Left lung (tissue), 10 donors: Measurements from ENCODE around the gene TPCN1. TPM values are rescaled to one million over a fixed set of nuclear protein-coding genes. Genes with fewer than 3 reads are reported as not detected.

Source experiments
- ATAC-seq: fragments of 200-7000 bp; cut with Tn5 transposase; one replicate; pipeline ENCODE4 v1.9.1; 2020; ENCODE audit warnings: moderate library complexity
- DNase-seq, 4 donors: peaks; one replicate each; pipeline ENCODE4 v3.0.0-alpha.2; 2013 to 2020
- H3K27ac ChIP-seq, 2 donors: fragments of 200-600 bp; sonication (generic) in 1 of 2; one replicate each; pipeline versions ENCODE4 v1.5.0 to v1.8.0; 2020 to 2021
- H3K27me3 ChIP-seq, 2 donors: fragments of 200-600 bp; sonication (generic) in 1 of 2; one replicate each; pipeline versions ENCODE4 v1.5.0 to v1.8.0; 2020 to 2021
- H3K36me3 ChIP-seq, 2 donors: fragments of 200-600 bp; sonication (generic) in 1 of 2; one replicate each; pipeline versions ENCODE4 v1.5.0 to v1.8.0; 2020 to 2021
- H3K4me1 ChIP-seq, 2 donors: fragments of 200-600 bp; one replicate each; pipeline ENCODE4 v1.8.0; 2021
- H3K4me3 ChIP-seq, 2 donors: fragments of 200-600 bp; sonication (generic) in 1 of 2; one replicate each; pipeline versions ENCODE4 v1.5.0 to v1.8.0; 2020 to 2021; ENCODE audit warnings: mild to moderate bottlenecking in 1 of 2
- H3K9me3 ChIP-seq, 2 donors: fragments of 200-600 bp; sonication (generic) in 1 of 2; one replicate each; pipeline versions ENCODE4 v1.5.0 to v1.8.0; 2020 to 2021
- intact Hi-C, 2 donors: fragments of 100-400 bp; cut with DNase I; formaldehyde crosslinking; loops; one replicate each; pipeline versions ENCODE4 v1.11.2 to v1.14.2; 2022
- polyA plus RNA-seq, 6 donors: library from polyadenylated mRNA; unstranded; fragments of 120-200 nt; gene quantifications; one replicate each; pipeline ENCODE4 v1.2.1, GENCODE V29; 2013; ENCODE audit not compliant: insufficient read length in 6 of 6
- total RNA-seq, 2 donors: library from RNA; stranded (reverse); fragmentation: NEBNext Ultra II Directional; extraction: Animal tissue kit (Norgen Biotek cat#: 25700); gene quantifications; one replicate each; pipeline ENCODE4 v1.2.1, GENCODE V29; 2021
- TF ChIP-seq, protein P1 (sequence below), 2 donors: fragments of 200-600 bp; sonication (generic) in 1 of 2; IDR thresholded peaks; one replicate each; pipeline versions ENCODE4 v1.5.0 to v1.8.0; 2021; ENCODE audit warnings: antibody characterized with exemption in 2 of 2
- donor health status: DM: no; HTN: yes; CAD: no.
- donor health status: DM: no; HTN: no; CAD: no.

The TPCN1 gene
- total and polyA plus RNA-seq, 8 donors = 24.7 to 54.1 (median 34.8) TPM

DNA sequence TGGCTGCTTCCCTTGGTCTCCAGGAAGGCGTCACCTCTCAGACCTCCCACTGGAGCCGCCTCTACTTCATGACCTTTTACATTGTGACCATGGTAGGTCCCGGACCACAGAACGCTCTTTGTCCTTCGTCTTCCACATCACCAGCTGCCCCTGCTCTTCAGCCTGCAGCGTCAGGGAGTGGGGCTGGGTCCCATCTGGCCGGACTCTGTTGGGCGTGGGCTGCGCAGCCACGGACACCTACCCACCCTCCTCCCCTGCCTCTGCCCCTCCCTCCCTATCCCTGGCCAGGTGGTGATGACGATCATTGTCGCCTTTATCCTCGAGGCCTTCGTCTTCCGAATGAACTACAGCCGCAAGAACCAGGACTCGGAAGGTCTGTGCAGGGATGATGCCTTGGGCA, 70.3 kb downstream of the TPCN1 start:
- Histone ChIP-seq H3K9me3 (no peaks in the 10 kb centered on the region), H3K36me3 (peaks cover 0 to 97% of the 10 kb centered on the region in 2 donors), H3K27ac (no peak overlapping the region), H3K4me1 (no peaks in the 10 kb centered on the region), H3K4me3 (no peak overlapping the region), H3K27me3 (no peaks in the 10 kb centered on the region)
- intact Hi-C loops = no loop called here
- DNase-seq (no peak), ATAC-seq (no peak)
- TF ChIP-seq, protein P1, sequence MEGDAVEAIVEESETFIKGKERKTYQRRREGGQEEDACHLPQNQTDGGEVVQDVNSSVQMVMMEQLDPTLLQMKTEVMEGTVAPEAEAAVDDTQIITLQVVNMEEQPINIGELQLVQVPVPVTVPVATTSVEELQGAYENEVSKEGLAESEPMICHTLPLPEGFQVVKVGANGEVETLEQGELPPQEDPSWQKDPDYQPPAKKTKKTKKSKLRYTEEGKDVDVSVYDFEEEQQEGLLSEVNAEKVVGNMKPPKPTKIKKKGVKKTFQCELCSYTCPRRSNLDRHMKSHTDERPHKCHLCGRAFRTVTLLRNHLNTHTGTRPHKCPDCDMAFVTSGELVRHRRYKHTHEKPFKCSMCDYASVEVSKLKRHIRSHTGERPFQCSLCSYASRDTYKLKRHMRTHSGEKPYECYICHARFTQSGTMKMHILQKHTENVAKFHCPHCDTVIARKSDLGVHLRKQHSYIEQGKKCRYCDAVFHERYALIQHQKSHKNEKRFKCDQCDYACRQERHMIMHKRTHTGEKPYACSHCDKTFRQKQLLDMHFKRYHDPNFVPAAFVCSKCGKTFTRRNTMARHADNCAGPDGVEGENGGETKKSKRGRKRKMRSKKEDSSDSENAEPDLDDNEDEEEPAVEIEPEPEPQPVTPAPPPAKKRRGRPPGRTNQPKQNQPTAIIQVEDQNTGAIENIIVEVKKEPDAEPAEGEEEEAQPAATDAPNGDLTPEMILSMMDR (IDR thresholded peaks at IDR 0.05) = no peak

DNA sequence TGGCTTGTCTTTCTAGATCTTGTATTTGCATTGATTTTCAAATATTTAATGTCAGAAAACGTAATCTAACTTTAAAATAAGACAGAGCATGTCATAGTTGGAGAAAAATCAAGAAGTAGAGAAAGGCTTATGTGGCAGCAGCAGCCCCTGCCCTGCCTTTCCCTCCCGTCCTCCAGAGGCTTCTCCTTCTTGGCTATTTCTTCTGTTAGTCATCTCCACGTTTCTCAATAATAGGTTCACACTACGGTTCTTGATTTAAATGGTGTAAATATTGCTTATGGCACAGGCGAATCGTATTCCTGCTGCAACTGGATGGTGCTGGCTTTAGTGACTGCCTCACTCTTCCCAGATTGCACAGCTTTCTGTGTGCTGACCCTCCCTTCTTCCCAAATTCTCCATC, 70.8 kb downstream of the TPCN1 start:
- no peak overlapping the region for H3K27ac ChIP-seq
- no peaks in the 10 kb centered on the region for H3K4me1 ChIP-seq
- H3K36me3 ChIP-seq = peaks cover 0 to 97% of the 10 kb centered on the region in 2 donors
- DNase-seq = no peak
- ATAC-seq = no peak
- TF ChIP-seq, protein P1 (IDR thresholded peaks at IDR 0.05) = no peak
- intact Hi-C loops = no loop called here
- no peaks in the 10 kb centered on the region for H3K9me3 ChIP-seq
- no peak overlapping the region for H3K4me3 ChIP-seq
- H3K27me3 ChIP-seq = no peaks in the 10 kb centered on the region

DNA sequence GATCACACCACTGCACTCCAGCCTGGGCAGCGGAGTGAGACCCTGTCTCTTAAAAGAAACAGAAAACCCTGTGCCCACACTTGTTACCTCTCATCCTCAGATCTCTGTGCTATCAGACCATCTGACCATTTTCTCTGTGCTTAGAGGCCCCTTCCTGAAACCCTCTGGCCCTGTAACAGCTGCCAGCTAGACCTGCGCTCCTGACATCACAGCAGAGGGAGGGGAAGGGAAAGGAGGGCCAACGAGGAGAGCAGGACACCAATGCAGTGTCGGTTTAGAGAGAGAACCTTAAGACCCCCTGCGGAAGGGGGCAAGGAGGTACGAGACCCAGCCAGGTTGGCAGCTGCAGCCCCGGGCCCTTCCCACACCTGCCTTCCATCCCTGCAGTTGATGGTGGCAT, 71.3 kb downstream of the TPCN1 start:
- Histone ChIP-seq H3K27ac (no peak overlapping the region), H3K4me3 (no peak overlapping the region), H3K36me3 (peaks cover 0 to 97% of the 10 kb centered on the region in 2 donors), H3K9me3 (no peaks in the 10 kb centered on the region), H3K27me3 (no peaks in the 10 kb centered on the region), H3K4me1 (no peaks in the 10 kb centered on the region)
- intact Hi-C loops = no loop called here
- ATAC-seq (no peak), DNase-seq (no peak)
- TF ChIP-seq, protein P1 (IDR thresholded peaks at IDR 0.05) = no peak

DNA sequence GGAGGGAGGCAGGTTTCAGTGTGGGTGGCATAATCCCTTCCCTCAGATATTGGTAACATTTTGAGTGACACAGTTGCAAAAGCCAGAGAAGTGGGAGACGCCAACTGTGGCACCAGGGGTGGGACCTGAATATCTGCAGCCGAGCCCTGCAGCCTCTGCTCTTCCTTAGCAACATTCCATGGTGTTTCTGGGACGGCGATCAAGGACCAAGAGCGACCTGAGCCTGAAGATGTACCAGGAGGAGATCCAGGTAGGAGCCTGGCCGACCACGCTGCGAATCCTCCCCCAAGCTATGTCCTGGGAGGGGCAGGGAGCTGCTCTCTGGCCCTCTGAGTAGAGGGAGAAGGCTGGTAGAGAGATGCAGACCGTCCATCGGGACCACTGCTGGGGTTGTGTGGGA, 71.8 kb downstream of the TPCN1 start:
- Histone ChIP-seq H3K9me3 (no peaks in the 10 kb centered on the region), H3K4me1 (no peaks in the 10 kb centered on the region), H3K36me3 (peaks cover 0 to 96% of the 10 kb centered on the region in 2 donors), H3K27ac (no peak overlapping the region), H3K27me3 (no peaks in the 10 kb centered on the region), H3K4me3 (no peak overlapping the region)
- DNase-seq = no peak
- TF ChIP-seq, protein P1 (IDR thresholded peaks at IDR 0.05) = no peak
- intact Hi-C loops = no loop called here
- no peak for ATAC-seq

DNA sequence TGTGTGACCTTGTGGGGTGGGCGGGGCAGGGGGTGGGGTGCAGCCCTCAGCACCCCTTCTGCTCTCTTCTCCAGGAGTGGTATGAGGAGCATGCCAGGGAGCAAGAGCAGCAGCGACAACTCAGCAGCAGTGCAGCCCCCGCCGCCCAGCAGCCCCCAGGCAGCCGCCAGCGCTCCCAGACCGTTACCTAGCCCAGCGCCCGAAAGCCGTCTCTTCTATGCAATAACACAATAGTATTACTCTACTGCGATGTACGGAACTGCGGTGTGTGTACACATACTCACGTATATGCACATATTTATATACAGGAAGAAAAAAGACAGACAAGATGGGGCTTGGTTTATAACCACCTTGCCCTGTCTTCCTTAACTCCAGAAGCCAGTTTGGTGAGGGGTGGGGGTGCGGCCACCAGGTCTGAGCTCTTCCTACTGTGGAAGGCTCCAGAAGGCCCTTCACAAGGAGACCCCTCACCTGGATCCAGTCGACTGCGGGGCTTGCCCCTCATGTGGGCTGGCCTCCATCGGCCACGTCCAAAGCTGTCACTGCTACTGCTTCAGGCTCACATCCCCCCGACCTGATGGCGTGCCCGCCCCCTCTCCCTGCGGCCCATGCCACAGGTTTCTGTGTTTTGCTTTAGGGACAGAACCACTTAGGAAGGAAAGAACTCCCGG, 74.8 kb downstream of the TPCN1 start:
- no peak overlapping the region for H3K27ac ChIP-seq
- no peaks in the 10 kb centered on the region for H3K9me3 ChIP-seq
- peaks cover 0 to 95% of the 10 kb centered on the region in 2 donors for H3K36me3 ChIP-seq
- no peaks in the 10 kb centered on the region for H3K27me3 ChIP-seq
- H3K4me1 ChIP-seq = peaks cover 12 to 16% of the 10 kb centered on the region in 2 donors
- no peak overlapping the region for H3K4me3 ChIP-seq
- TF ChIP-seq, protein P1 (IDR thresholded peaks at IDR 0.05) = no peak
- intact Hi-C loops = no loop called here
- ATAC-seq (no peak), DNase-seq (peak in 1 of 4 donors; percentile 73)
